AG09309 (cell line): ENCODE results near the gene OLIG3.

Source experiments
- DNase-seq: peaks from one replicate; pipeline ENCODE4 v3.0.0-alpha.2; 2010; ENCODE audit warnings: low read depth
- H3K4me3 ChIP-seq: 2 replicates; pipeline ENCODE4 v1.5.1; 2011; ENCODE audit warnings: mild to moderate bottlenecking, low read depth, low read length, moderate library complexity; ENCODE audit not compliant: control insufficient read depth
- TF ChIP-seq, protein P1 (sequence below): IDR thresholded peaks from 2 replicates; pipeline ENCODE4 v1.5.1; 2011; ENCODE audit warnings: mild to moderate bottlenecking, low read depth, low read length, inconsistent platforms; ENCODE audit not compliant: insufficient read depth, control insufficient read depth; ENCODE audit errors: missing control alignments

The OLIG3 gene

DNA sequence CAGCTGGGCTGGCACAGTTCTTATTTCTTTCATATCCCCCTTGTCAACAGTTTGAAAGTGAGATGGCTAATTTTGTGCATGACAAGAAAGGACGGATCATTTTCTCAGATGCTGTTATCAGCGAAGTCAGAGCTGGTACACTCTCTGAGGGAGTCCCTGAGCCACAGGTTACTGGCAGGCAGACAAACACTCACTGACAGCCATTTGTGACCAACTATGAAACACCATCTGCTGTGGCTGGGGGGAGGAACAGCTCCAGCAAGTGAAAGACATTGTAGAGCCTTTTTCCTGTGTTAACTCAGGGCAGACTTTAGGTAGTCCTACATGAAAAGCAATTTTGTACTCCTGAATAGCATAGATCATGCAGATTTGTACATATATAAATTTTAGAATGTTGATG lies 22.2 kb downstream of the OLIG3 start:
- TF ChIP-seq, protein P1, sequence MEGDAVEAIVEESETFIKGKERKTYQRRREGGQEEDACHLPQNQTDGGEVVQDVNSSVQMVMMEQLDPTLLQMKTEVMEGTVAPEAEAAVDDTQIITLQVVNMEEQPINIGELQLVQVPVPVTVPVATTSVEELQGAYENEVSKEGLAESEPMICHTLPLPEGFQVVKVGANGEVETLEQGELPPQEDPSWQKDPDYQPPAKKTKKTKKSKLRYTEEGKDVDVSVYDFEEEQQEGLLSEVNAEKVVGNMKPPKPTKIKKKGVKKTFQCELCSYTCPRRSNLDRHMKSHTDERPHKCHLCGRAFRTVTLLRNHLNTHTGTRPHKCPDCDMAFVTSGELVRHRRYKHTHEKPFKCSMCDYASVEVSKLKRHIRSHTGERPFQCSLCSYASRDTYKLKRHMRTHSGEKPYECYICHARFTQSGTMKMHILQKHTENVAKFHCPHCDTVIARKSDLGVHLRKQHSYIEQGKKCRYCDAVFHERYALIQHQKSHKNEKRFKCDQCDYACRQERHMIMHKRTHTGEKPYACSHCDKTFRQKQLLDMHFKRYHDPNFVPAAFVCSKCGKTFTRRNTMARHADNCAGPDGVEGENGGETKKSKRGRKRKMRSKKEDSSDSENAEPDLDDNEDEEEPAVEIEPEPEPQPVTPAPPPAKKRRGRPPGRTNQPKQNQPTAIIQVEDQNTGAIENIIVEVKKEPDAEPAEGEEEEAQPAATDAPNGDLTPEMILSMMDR, result no peak

DNA sequence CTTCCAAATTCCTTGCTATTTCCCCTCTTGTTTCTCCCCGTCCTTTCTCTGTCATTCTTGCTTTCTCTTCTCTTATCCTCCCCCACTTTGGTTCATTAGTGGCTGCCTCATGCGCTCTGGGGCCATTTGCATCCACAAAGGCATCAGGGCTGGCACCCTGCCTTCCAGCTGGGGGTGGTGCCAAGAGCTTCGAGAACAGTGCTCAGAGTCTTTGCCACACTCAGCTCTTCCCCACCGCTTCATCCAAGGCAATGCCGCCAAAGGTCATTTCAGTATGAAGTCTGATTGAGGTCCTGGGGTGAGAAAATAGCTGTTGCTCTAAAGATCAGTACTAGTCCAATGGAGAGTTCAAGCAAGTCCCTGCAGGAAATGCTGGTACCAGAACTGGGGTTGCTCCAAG lies 22.7 kb downstream of the OLIG3 start:
- TF ChIP-seq, protein P1, result no peak
- H3K4me3 ChIP-seq, result no peak overlapping the region
- no peak for DNase-seq

More for the DNA sequence above, 22.2 kb downstream of the OLIG3 start:
- DNase-seq, result no peak
- no peak overlapping the region for H3K4me3 ChIP-seq

DNA sequence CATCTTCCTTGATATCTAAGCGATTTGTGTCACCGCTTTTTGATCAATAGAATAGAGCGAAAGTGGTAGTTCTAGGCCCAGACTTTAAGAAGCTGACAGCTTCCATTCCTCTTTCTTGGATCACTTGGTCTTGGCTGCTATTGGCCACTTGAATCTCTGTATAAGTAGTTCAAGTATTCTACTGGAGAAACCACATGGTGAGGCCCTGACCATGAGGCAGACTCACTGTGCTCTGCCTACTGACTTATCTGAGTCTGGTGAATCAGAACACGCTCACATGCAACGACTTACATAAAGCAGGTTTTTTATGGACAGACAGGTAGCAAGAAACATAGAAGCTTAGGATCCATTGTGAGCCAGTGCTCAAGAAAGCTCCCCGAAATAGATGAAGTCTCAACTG lies 27.0 kb downstream of the OLIG3 start:
- no peak for DNase-seq
- TF ChIP-seq, protein P1, result no peak
- H3K4me3 ChIP-seq, result no peak overlapping the region

DNA sequence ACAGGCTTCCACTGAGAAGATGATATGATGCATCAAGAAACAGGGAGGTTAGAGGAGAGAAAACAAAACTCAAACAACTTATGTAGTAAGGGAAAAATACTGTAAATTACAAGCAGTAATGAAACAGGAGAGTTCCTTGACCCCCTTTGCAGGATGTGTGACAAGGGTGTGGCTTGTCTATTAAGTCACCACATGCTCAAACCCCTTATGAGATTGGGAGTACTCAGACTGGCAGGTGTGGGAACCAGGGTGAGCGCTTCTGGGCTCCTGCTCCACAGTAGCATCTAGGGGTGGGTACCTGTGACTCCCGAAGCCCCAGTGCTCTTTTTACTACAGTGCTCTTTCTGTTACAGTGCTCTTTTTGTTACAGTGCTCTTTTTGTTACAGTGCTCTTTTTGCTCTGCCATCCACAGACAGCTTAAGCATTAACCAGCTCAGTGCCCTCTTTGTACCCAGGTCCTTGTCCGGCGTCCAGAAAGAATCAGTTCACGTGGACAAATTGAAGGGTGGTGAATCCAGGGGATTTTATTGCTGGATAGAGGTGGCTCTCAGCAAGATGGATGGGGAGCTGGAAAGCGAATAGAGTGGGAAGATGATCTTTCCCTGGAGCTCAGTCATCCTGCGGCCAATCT lies 28.7 kb downstream of the OLIG3 start:
- no peak overlapping the region for H3K4me3 ChIP-seq
- TF ChIP-seq, protein P1, result no peak
- no peak for DNase-seq

DNA sequence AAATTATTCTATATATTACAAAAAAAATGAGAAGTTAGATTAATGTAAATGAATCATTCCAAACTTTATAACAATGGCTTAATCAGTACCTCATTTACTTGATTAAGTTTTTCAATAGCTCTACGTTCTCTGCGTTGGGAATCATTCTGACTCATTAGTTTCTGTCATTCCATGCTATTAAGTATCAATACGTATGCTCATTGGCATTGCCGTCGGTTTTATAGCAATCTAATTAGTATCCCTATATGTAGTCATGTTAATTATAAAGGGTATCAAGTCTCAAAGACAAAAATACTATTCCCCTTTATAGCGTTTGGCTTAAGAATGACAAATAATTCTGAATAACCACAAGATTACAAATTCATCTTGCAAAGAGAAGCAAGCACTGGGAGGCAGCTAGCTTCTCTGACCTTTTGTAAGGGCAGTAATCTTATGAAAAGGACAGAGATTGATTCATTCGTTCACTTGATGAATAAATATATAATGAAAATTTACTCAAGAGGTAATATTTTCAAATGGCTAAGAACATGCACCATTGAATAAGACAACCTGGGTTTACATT lies 41.8 kb downstream of the OLIG3 start:
- no peak for DNase-seq
- H3K4me3 ChIP-seq, result no peak overlapping the region
- TF ChIP-seq, protein P1, result no peak

DNA sequence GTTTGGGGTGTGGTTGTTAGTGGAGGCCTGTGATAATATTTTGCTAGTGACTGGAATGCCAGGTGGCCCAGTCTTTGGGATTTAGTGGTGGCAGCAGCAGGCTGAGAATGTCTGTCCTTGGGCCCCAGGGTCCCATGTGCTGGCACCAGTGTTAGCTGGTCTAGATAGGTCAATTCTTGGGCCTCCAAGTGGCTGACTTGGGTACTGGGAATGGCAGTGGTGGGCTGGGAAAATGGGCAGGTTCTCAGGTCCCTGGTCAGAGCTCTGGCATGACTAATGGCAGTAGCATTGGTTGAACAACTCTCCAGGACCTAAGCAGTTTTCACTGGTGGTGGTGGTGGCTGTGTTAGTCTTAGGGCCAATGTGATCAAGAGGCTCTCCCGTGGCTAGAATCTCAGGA lies 50.3 kb downstream of the OLIG3 start:
- TF ChIP-seq, protein P1, result no peak
- no peak overlapping the region for H3K4me3 ChIP-seq
- DNase-seq, result no peak
